Panc1 (cell line): Measurements from ENCODE around the gene BTBD9.

Source experiments
- TCF7L2 ChIP-seq: IDR thresholded peaks from 2 replicates; pipeline ENCODE4 v1.6.1; 2011; ENCODE audit warnings: mild to moderate bottlenecking, low read depth, low read length, inconsistent platforms
- TF ChIP-seq, protein P1 (sequence below), 2 experiments: IDR thresholded peaks; 2 replicates each; pipeline ENCODE4 v1.6.1; 2011 to 2012; ENCODE audit warnings: low read depth in 2 of 2, control low read depth in 1 of 2, low read length in 1 of 2, mild to moderate bottlenecking in 1 of 2, moderate library complexity in 1 of 2; ENCODE audit not compliant: insufficient read depth in 1 of 2
- TF ChIP-seq, protein P2 (sequence below): fragments of 450-650 bp; IDR thresholded peaks from 2 replicates; pipeline ENCODE4 v1.5.1; 2017; ENCODE audit warnings: mild to moderate bottlenecking

DNA sequence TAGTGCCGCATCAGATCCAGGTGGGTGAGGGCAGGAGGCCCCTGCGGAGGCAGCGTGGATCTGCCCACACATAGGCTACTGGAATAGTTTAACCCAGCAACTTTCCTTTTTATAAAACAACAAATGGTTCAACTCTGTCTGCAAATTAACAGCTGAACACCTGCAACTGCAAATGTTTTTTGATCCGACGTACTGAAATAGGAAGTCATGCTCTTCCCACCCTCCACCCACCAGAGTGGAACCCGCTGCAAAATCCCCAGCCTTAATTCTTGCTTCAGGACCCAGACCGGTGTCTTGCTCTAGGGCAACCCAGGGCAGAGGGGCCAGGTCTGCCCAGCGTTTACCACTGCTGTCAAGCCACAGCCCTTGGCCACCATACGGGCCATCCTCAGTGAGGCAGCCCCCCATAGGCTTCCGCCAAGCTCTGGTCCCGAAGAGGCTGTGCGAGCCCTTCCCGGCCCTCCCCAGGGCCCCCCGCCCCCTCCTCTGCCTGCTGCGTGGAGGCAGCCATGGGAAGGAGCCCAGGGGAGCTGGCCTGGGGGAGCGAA, 485.9 kb downstream of the BTBD9 start:
- TF ChIP-seq TCF7L2 = no peak
- TF ChIP-seq, protein P1, sequence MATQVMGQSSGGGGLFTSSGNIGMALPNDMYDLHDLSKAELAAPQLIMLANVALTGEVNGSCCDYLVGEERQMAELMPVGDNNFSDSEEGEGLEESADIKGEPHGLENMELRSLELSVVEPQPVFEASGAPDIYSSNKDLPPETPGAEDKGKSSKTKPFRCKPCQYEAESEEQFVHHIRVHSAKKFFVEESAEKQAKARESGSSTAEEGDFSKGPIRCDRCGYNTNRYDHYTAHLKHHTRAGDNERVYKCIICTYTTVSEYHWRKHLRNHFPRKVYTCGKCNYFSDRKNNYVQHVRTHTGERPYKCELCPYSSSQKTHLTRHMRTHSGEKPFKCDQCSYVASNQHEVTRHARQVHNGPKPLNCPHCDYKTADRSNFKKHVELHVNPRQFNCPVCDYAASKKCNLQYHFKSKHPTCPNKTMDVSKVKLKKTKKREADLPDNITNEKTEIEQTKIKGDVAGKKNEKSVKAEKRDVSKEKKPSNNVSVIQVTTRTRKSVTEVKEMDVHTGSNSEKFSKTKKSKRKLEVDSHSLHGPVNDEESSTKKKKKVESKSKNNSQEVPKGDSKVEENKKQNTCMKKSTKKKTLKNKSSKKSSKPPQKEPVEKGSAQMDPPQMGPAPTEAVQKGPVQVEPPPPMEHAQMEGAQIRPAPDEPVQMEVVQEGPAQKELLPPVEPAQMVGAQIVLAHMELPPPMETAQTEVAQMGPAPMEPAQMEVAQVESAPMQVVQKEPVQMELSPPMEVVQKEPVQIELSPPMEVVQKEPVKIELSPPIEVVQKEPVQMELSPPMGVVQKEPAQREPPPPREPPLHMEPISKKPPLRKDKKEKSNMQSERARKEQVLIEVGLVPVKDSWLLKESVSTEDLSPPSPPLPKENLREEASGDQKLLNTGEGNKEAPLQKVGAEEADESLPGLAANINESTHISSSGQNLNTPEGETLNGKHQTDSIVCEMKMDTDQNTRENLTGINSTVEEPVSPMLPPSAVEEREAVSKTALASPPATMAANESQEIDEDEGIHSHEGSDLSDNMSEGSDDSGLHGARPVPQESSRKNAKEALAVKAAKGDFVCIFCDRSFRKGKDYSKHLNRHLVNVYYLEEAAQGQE (IDR thresholded peaks at IDR 0.05; ENCODE audit: insufficient read depth in 1 of 2, low read depth in 2 of 2, low read length in 1 of 2) = no peak
- TF ChIP-seq, protein P2, sequence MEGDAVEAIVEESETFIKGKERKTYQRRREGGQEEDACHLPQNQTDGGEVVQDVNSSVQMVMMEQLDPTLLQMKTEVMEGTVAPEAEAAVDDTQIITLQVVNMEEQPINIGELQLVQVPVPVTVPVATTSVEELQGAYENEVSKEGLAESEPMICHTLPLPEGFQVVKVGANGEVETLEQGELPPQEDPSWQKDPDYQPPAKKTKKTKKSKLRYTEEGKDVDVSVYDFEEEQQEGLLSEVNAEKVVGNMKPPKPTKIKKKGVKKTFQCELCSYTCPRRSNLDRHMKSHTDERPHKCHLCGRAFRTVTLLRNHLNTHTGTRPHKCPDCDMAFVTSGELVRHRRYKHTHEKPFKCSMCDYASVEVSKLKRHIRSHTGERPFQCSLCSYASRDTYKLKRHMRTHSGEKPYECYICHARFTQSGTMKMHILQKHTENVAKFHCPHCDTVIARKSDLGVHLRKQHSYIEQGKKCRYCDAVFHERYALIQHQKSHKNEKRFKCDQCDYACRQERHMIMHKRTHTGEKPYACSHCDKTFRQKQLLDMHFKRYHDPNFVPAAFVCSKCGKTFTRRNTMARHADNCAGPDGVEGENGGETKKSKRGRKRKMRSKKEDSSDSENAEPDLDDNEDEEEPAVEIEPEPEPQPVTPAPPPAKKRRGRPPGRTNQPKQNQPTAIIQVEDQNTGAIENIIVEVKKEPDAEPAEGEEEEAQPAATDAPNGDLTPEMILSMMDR = no peak
